IPS DF 6.9 (cell line): ENCODE data around the gene GPR31.

Source experiments
- DNase-seq: peaks from one replicate; pipeline ENCODE4 v3.0.0-alpha.2; 2013; ENCODE audit warnings: low read depth, low spot score
- H3K27ac ChIP-seq: one replicate; pipeline ENCODE4 v1.5.1; 2013; ENCODE audit warnings: low read length, control low read depth
- H3K27me3 ChIP-seq: 2 replicates; pipeline ENCODE4 v1.6.1; 2013; ENCODE audit warnings: mild to moderate bottlenecking, low read length; ENCODE audit not compliant: control insufficient read depth, insufficient read depth
- H3K36me3 ChIP-seq: 2 replicates; pipeline ENCODE4 v1.6.1; 2013; ENCODE audit warnings: low read length; ENCODE audit not compliant: control insufficient read depth, insufficient read depth
- H3K4me1 ChIP-seq: 2 replicates; pipeline ENCODE4 v1.6.1; 2013; ENCODE audit warnings: low read length; ENCODE audit not compliant: control insufficient read depth, insufficient read depth
- H3K4me3 ChIP-seq: 2 replicates; pipeline ENCODE4 v1.5.1; 2013; ENCODE audit warnings: mild to moderate bottlenecking, low read length
- H3K9me3 ChIP-seq: 2 replicates; pipeline ENCODE4 v1.6.1; 2013; ENCODE audit warnings: low read length, inconsistent platforms; ENCODE audit not compliant: control insufficient read depth, insufficient read depth
- WGBS: extraction: QIAGEN DNeasy Blood & Tissue Kit; methylation state at CpG from one replicate; pipeline ENCODE4 v1.1.7; 2013; ENCODE audit warnings: mixed read lengths, missing lambda C conversion rate; ENCODE audit not compliant: insufficient read length, insufficient coverage; 5-methylcytosine and 5-hydroxymethylcytosine counted together

Gene GPR31

GRCh38 chr6:167111597-167111996 is 46.2 kb downstream of the GPR31 start:
- Histone ChIP-seq H3K36me3 (no peaks in the 10 kb centered on the region), H3K27me3 (no peaks in the 10 kb centered on the region), H3K9me3 (no peaks in the 10 kb centered on the region), H3K27ac (no peak overlapping the region), H3K4me1 (no peaks in the 10 kb centered on the region), H3K4me3 (no peak overlapping the region)
- WGBS = no CpG with 5 or more reads among the region's 3 CpGs
- DNase-seq = no peak

GRCh38 chr6:167109651-167110050 is 48.1 kb downstream of the GPR31 start:
- Histone ChIP-seq H3K9me3 (no peaks in the 10 kb centered on the region), H3K27ac (no peak overlapping the region), H3K27me3 (no peaks in the 10 kb centered on the region), H3K4me3 (no peak overlapping the region), H3K36me3 (no peaks in the 10 kb centered on the region), H3K4me1 (no peaks in the 10 kb centered on the region)
- no CpG with 5 or more reads among the region's 6 CpGs for WGBS
- DNase-seq = no peak

GRCh38 chr6:167108278-167108677 is 49.5 kb downstream of the GPR31 start:
- no peak overlapping the region for H3K27ac ChIP-seq
- no peaks in the 10 kb centered on the region for H3K27me3 ChIP-seq
- no peak overlapping the region for H3K4me3 ChIP-seq
- no peak for DNase-seq
- H3K9me3 ChIP-seq = no peaks in the 10 kb centered on the region
- H3K36me3 ChIP-seq = no peaks in the 10 kb centered on the region
- WGBS = no CpG with 5 or more reads among the region's 5 CpGs
- H3K4me1 ChIP-seq = no peaks in the 10 kb centered on the region

GRCh38 chr6:167107787-167108186 is 50.0 kb downstream of the GPR31 start:
- no peaks in the 10 kb centered on the region for H3K9me3 ChIP-seq
- no peaks in the 10 kb centered on the region for H3K36me3 ChIP-seq
- WGBS = no CpG with 5 or more reads among the region's 7 CpGs
- H3K27me3 ChIP-seq = no peaks in the 10 kb centered on the region
- no peaks in the 10 kb centered on the region for H3K4me1 ChIP-seq
- no peak overlapping the region for H3K4me3 ChIP-seq
- H3K27ac ChIP-seq = no peak overlapping the region
- DNase-seq = no peak

- Histone ChIP-seq H3K9me3 (no peaks in the 10 kb centered on the region), H3K27ac (no peak overlapping the region), H3K27me3 (no peaks in the 10 kb centered on the region), H3K4me3 (no peak overlapping the region), H3K36me3 (no peaks in the 10 kb centered on the region), H3K4me1 (no peaks in the 10 kb centered on the region)
- DNase-seq = no peak
- WGBS = no CpG with 5 or more reads among the region's 1 CpG
These were observed 51.4 kb downstream of the GPR31 start for GRCh38 chr6:167106406-167106805.
